Retinal pigment epithelial cell (primary cell): ENCODE results near the gene PLOD3.
"Not testable (repeated sequence)": the region's sequence is repeated elsewhere in the genome, so short reads cannot be mapped to it uniquely, and the experiment has no call there.

Experiments
- DNase-seq: peaks from one replicate; pipeline ENCODE4 v3.0.0-alpha.2; 2010; ENCODE audit warnings: low read depth
- H3K4me3 ChIP-seq: 2 replicates; pipeline ENCODE4 v1.5.1; 2011; ENCODE audit warnings: mild to moderate bottlenecking, low read length, control low read depth, moderate library complexity
- TF ChIP-seq, protein P1 (sequence below): conservative IDR thresholded peaks from 2 replicates; pipeline ENCODE4 v1.5.1; 2011; ENCODE audit warnings: low read depth, low read length, control low read depth, inconsistent platforms

Gene PLOD3

DNA sequence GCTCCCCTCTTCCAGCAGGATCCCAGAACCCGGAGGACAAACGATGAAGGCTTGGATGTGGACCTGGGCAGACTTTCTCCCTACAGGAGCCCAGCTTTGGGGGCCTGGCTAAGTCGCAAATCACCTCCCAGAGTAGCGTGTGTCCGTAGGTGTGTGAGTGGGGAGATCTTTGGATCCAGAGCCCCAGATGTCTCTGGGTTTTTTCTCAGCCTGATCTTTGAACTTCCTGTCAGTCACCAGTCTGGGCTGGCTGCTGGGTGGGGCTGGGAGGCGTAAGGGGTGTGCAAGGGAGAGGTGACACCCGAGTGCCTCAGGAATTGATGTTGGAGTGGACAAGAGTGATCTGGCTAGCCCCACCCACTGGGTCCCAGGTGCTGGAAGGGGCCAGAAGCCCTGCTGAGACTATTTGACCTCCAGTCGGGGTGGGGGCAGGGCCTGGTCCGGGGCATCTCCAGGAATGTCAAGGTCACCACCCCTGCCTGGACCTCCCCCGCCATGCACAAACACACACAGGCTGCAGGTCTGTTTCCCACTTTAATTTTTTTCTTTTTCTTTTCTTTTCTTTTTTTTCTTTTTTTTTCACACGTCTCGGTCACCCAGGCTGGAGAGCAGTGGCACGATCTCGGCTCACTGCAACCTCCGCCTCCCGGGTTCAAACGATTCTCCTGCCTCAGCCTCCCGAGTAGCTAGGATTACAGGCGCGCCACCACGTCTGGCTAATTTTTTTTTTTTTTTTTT is 16.4 kb downstream of the PLOD3 start, which contains the start of gene MOGAT3:
MOGAT3 (minus strand) TSS at position 175 of the 738 bp plus-strand sequence. CDS start 182 bp downstream, outside the sequence.
- H3K4me3 ChIP-seq, result no peak within 1 kb of the TSS
- TF ChIP-seq, protein P1, sequence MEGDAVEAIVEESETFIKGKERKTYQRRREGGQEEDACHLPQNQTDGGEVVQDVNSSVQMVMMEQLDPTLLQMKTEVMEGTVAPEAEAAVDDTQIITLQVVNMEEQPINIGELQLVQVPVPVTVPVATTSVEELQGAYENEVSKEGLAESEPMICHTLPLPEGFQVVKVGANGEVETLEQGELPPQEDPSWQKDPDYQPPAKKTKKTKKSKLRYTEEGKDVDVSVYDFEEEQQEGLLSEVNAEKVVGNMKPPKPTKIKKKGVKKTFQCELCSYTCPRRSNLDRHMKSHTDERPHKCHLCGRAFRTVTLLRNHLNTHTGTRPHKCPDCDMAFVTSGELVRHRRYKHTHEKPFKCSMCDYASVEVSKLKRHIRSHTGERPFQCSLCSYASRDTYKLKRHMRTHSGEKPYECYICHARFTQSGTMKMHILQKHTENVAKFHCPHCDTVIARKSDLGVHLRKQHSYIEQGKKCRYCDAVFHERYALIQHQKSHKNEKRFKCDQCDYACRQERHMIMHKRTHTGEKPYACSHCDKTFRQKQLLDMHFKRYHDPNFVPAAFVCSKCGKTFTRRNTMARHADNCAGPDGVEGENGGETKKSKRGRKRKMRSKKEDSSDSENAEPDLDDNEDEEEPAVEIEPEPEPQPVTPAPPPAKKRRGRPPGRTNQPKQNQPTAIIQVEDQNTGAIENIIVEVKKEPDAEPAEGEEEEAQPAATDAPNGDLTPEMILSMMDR, result no peak

DNA sequence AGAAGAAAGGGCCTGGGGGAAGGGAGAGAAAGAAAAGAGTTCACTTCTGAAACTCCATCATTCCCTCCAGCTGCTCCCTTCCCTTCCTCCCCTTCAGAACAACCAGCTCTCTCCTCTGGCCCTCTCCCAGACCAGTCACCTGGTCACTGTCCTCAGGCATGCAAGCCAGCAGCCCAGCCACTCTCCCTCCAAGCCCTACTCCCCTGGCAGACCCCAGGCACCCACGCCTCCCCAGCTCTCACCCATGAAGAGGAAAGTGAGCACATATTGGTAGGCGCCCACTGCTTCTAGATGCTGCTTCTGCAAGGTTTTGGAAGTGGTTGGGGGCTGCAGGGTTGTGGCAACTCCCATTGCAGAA is 16.9 kb downstream of the PLOD3 start:
- no peak for DNase-seq
- TF ChIP-seq, protein P1, result no peak
- H3K4me3 ChIP-seq, result no peak overlapping the region

More for the DNA sequence above, 16.4 kb downstream of the PLOD3 start, which contains the start of gene MOGAT3:
- no peak for DNase-seq

DNA sequence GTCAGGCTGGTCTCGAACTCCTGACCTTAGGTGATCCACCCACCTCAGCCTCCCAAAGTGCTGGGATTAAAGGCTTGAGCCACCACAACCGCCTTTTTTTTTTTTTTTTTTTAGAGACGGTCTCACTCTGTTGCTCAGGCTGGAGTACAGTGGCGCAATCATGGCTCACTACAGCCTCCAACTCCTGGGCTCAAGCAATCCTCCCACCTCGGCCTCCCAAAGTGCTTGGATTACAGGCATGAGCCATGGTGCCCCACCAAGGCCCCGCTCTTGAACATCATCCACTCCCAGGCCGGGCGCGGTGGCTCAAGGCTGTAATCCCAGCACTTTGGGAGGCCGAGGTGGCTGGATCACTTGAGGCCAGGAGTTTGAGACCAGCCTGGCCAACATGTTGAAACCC is 17.9 kb downstream of the PLOD3 start:
- H3K4me3 ChIP-seq, DNase-seq: not testable (repeated sequence)

DNA sequence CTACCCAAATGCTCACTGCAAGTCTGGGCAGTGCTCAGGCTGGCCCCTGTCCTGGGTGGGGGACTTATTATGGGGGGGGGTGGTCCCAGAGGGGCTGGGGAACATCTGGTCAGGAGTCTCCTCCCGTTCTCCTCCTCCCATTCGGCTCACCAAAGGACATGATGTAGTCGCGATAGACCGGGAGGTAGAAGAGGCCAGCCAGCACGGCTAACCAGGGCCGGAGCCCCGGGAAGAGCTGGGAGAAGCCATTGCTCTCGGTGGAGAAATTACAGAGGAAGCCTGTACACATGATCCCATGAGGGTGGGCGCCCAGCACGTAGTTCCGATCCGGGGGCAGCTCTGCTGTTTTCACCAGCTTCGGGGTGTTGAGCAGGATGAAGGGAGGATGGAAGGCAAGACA is 18.9 kb downstream of the PLOD3 start:
- no peak overlapping the region for H3K4me3 ChIP-seq
- TF ChIP-seq, protein P1, result no peak
- no peak for DNase-seq

DNA sequence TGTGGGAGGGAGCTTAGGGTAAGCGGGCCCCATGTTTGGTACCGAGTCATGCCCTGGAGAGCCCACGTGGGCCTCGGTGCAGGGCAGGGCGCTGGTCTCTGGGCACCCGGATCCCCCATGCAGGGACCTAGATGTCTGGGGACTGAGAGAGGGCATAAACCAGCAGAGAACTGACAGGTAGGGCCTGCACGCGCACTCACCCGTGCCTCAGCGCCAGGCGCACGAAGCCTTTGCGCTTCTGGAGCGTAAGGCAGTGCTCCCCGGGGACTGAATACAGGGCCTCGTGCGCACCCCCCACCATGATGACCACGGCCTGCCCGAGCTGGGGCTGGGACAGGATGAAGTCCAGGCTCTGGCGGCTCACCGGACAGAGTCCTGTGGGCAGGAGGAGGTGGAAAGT is 19.4 kb downstream of the PLOD3 start:
- no peak overlapping the region for H3K4me3 ChIP-seq
- DNase-seq, result no peak
- TF ChIP-seq, protein P1, result no peak

DNA sequence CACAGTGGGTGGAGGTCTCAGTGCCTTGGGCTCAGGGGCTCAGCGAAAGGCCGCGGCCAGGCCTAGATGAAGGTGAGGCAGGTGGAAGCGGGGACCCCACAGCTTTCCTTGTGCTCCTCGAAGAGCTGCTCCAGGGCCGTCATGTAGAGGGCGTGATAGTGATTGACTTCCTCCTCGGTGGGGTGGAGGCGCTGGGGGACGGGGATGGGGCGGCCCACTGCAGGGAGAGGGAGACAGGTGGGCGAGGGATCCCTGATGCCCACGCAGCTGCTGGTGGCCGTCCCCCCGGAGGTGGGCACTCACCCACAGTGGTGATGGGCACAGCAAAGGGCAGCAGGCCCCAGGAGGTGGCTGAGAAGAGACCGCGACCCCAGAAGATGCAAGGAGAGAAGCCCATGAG is 21.5 kb downstream of the PLOD3 start:
- H3K4me3 ChIP-seq, result no peak overlapping the region
- DNase-seq, result no peak
- TF ChIP-seq, protein P1, result no peak

DNA sequence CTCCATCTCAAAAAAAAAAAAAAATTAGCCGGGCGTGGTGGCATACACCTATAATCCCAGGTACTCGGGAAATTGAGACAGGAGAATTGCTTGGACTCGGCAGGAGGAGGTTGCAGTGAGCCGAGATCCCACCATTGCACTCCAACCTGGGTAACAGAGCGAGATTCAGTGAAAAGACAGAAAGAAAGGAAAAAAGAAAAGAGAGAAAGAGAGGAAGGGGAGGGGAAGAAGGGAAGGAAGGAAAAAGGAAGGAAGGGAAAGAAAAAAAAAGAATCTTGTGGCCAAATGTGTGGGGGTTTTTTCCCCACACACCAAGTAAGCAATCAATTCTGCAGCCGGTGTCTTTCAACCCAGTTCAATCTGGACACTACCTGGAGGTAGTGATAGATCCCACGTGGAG is 28.3 kb downstream of the PLOD3 start:
- H3K4me3 ChIP-seq, result no peak overlapping the region
- no peak for DNase-seq
- TF ChIP-seq, protein P1, result no peak
